Pancreas (tissue), 10 donors: ENCODE results near the gene SPAM1. TPM values are rescaled to one million over a fixed set of nuclear protein-coding genes. Genes with fewer than 3 reads are reported as not detected.
"Not testable (repeated sequence)": the region's sequence is repeated elsewhere in the genome, so short reads cannot be mapped to it uniquely, and the experiment has no call there.

Experiments
- ATAC-seq, 4 donors: fragments of 200-7000 bp; cut with Tn5 transposase; one replicate each; pipeline versions ENCODE4 v1.8.0 to v1.9.1; 2020; ENCODE audit warnings: mild to moderate bottlenecking in 4 of 4, moderate library complexity in 4 of 4
- DNase-seq, 6 donors: peaks; one replicate each; pipeline ENCODE4 v3.0.0-alpha.2; 2020
- FAIRE-seq: peaks from 2 replicates; lab custom pipeline; 2012; peaks lifted over from hg19 to GRCh38; lab: Jason Lieb, UNC
- H3K27ac ChIP-seq, 4 donors: fragments of 200-600 bp; sonication (generic); 1 replicate in 3 of 4; 2 replicates in 1 of 4; pipeline versions ENCODE4 v1.5.0 to v1.8.0; 2020
- H3K27me3 ChIP-seq, 4 donors: fragments of 200-600 bp; one replicate each; pipeline ENCODE4 v1.8.0; 2021
- H3K36me3 ChIP-seq, 3 donors: fragments of 200-600 bp; sonication (generic) in 1 of 3; one replicate each; pipeline versions ENCODE4 v1.5.0 to v1.8.0; 2020 to 2021
- H3K4me1 ChIP-seq, 3 donors: fragments of 200-600 bp; one replicate each; pipeline ENCODE4 v1.8.0; 2021
- H3K4me3 ChIP-seq, 4 donors: fragments of 200-600 bp; sonication (generic) in 2 of 4; one replicate each; pipeline versions ENCODE4 v1.5.0 to v1.8.0; 2020 to 2021
- H3K9me3 ChIP-seq, 4 donors: fragments of 200-600 bp; one replicate each; pipeline ENCODE4 v1.8.0; 2021
- WGBS, 2 donors: extraction: QIAGEN DNeasy Blood & Tissue Kit; methylation state at CpG; one replicate each; pipeline ENCODE4 v1.1.7; 2013; 5-methylcytosine and 5-hydroxymethylcytosine counted together
- intact Hi-C, 3 donors: fragments of 100-400 bp; cut with DNase I; formaldehyde crosslinking; loops; one replicate each; pipeline versions ENCODE4 v1.11.1 to v1.14.2; 2022
- polyA plus RNA-seq, 2 donors: library from polyadenylated mRNA; stranded (reverse); fragments of 200-250 nt; gene quantifications; one replicate each; pipeline ENCODE4 v1.2.3, GENCODE V29; 2013
- total RNA-seq, 6 donors: library from RNA; stranded (reverse); fragmentation: NEBNext Ultra II Directional in 4 of 6; extraction: Animal tissue kit (Norgen Biotek cat#: 25700) in 4 of 6; gene quantifications; one replicate each; pipeline versions ENCODE4 v1.2.1 to v1.2.4, GENCODE V29; 2021 to 2023
- TF ChIP-seq, protein P1 (sequence below), 4 donors: fragments of 200-600 bp; sonication (generic) in 3 of 4; IDR thresholded peaks; one replicate each; pipeline versions ENCODE4 v1.5.0 to v1.8.0; 2021; ENCODE audit warnings: antibody characterized with exemption in 4 of 4
- donor health status: healthy with polysubstance abuse.
- donor health status: DM: no; HTN: no; CAD: no; lungs with moderate emphysema.
- donor health status: DM: no; HTN: no; CAD: no.
- donor health status: control.
- donor health status: control.
- donor health status: Bipolar disorder and iron deficiency.
- donor health status: DM: yes; HTN: yes; CAD: no.
- donor health status: DM: no; HTN: no; CAD: no.
- donor health status: DM: no; HTN: no; CAD: no.
- donor health status: DM: yes; HTN: yes; CAD: no.

SPAM1 gene
- total and polyA plus RNA-seq, 8 donors: 0.12 TPM; not detected in 7

DNA sequence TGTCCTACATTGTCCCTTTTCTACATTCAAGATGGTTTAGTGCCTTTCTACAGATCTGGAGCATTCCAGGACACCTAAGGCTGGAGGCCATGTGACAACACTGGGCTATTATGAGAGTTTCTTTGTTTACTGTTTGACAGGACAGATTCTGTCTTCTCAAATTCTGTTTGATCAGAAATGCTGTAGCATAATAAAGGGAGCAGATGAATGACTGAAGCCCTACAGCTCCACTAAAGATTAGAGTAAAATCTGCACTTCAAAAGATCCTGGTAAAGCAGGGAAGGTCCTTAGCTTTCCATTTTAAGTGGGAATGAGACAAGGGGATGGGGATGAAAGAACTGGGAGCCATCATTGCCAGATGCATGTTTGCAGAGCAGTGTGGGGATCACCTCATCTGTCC is 69.4 kb downstream of the SPAM1 start:
- no peak for ATAC-seq
- intact Hi-C loops: no loop called here
- Histone ChIP-seq H3K9me3 (no peaks in the 10 kb centered on the region), H3K4me3 (no peak overlapping the region), H3K36me3 (no peaks in the 10 kb centered on the region), H3K27me3 (no peaks in the 10 kb centered on the region), H3K27ac (no peak overlapping the region), H3K4me1 (no peaks in the 10 kb centered on the region)
- no peak for FAIRE-seq
- no peak for DNase-seq
- TF ChIP-seq, protein P1, sequence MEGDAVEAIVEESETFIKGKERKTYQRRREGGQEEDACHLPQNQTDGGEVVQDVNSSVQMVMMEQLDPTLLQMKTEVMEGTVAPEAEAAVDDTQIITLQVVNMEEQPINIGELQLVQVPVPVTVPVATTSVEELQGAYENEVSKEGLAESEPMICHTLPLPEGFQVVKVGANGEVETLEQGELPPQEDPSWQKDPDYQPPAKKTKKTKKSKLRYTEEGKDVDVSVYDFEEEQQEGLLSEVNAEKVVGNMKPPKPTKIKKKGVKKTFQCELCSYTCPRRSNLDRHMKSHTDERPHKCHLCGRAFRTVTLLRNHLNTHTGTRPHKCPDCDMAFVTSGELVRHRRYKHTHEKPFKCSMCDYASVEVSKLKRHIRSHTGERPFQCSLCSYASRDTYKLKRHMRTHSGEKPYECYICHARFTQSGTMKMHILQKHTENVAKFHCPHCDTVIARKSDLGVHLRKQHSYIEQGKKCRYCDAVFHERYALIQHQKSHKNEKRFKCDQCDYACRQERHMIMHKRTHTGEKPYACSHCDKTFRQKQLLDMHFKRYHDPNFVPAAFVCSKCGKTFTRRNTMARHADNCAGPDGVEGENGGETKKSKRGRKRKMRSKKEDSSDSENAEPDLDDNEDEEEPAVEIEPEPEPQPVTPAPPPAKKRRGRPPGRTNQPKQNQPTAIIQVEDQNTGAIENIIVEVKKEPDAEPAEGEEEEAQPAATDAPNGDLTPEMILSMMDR (IDR thresholded peaks at IDR 0.05): no peak

DNA sequence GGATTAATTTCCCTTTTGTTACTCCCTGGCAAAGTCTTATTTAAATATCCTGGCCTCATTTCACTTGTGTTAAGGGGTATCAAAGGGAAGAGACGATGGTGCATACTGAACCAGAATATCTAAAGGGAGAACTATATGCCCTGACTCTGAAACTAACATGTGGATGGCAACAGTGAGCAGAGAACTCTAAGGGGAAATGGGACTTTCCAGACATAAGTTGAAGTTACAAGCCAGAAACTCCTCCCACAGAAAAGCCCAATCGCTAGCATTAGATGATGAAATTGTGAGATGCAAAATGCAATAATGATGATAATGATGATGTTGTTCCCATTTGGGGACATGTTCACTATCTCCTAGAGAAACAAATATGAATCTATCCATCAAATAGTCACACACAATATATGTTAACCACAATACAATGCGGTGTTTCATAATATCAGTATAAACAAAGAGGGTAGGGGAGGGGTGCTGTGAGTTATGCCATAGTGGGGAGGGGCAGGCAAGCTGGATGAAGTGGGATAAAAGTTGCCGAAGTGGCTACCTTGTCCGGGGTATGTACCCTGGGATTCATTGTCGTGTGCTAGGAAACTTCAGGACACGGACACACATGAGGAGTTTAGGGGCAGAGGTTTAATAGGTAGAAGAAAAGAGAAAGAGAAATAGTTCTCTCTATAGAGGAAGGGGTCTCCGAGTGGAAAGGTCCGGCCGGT is 70.7 kb downstream of the SPAM1 start:
- FAIRE-seq (no peak), ATAC-seq (no peak), DNase-seq (no peak)
- WGBS, 2 donors: 83 to 88% methylated on average over 10 of the region's 10 CpGs
- Histone ChIP-seq H3K9me3 (no peaks in the 10 kb centered on the region), H3K4me1 (no peaks in the 10 kb centered on the region), H3K27ac (no peak overlapping the region), H3K27me3 (no peaks in the 10 kb centered on the region), H3K36me3 (no peaks in the 10 kb centered on the region), H3K4me3 (no peak overlapping the region)
- intact Hi-C loops: no loop called here
- TF ChIP-seq, protein P1 (IDR thresholded peaks at IDR 0.05): no peak

DNA sequence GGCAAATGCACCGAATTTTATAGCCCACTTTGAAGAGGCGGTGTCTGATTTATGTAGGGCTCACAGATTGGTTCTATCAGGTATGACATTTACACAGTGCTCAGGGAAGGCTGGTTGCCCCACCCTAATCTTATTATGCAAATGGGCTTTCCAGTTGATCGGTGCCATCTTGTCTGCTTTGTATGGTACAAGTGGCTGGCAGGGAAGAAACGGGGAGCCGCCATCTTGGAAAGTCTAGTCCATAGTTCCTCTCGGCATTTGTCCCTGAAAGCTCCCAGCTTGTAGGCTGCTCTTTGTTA is 71.2 kb downstream of the SPAM1 start:
- intact Hi-C loops: no loop called here
- Histone ChIP-seq H3K9me3 (no peaks in the 10 kb centered on the region), H3K36me3 (no peaks in the 10 kb centered on the region), H3K27ac (no peak overlapping the region), H3K4me1 (no peaks in the 10 kb centered on the region), H3K27me3 (no peaks in the 10 kb centered on the region), H3K4me3 (no peak overlapping the region)
- ATAC-seq (no peak), DNase-seq (no peak), FAIRE-seq (no peak)
- 83 to 88% methylated on average over 6 of the region's 6 CpGs for WGBS, 2 donors
- TF ChIP-seq, protein P1 (IDR thresholded peaks at IDR 0.05): no peak

DNA sequence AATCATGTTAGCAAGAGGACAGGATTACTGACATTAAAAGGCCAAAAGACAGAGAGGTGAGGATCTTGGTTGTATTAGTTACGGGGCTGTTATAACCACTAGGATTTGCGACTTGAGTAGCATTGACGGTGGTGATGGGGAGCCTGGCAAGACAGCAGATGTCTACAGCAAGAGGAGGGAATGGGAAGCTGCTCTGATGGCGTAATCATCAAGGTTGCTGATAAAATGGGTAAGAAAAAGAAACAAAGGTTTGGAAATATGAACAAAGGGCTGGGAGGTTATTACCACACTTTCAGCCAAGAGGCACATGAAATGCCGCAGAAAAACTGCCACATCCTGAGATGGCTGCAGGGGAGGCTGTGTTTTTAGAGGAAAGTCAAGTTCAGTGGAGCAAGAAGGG is 73.9 kb downstream of the SPAM1 start:
- intact Hi-C loops: no loop called here
- WGBS, 2 donors: 82 to 86% methylated on average over 5 of the region's 5 CpGs

DNA sequence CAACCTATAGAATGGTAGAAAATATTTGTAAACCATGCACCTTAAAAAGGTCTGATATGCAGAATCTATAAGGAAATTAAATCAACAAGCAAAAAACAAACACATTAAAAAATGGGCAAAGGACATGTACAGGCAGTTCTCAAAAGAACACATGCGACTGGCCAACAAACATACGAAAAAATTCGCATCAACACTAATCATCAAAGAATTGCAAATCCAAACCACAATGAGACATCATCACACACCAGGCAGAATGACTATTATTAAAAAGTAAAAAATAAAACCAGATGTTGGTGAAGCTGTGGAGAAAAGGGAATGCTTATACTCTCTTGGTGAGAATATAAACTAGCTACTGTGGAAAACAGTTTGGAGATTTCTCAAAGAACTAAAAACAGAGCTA is 74.7 kb downstream of the SPAM1 start:
- no peak for ATAC-seq
- FAIRE-seq: no peak
- TF ChIP-seq, protein P1 (IDR thresholded peaks at IDR 0.05): no peak
- Histone ChIP-seq H3K9me3 (no peaks in the 10 kb centered on the region), H3K4me3 (no peak overlapping the region), H3K4me1 (no peaks in the 10 kb centered on the region), H3K36me3 (no peaks in the 10 kb centered on the region), H3K27ac (no peak overlapping the region), H3K27me3 (no peaks in the 10 kb centered on the region)
- intact Hi-C loops: no loop called here
- WGBS, 2 donors: 77 to 81% methylated on average over 3 of the region's 3 CpGs
- no peak for DNase-seq

More for the DNA sequence above, 73.9 kb downstream of the SPAM1 start:
- H3K27ac ChIP-seq: no peak overlapping the region
- no peak for FAIRE-seq
- TF ChIP-seq, protein P1 (IDR thresholded peaks at IDR 0.05): no peak
- H3K36me3 ChIP-seq: no peaks in the 10 kb centered on the region
- H3K9me3 ChIP-seq: no peaks in the 10 kb centered on the region
- no peaks in the 10 kb centered on the region for H3K4me1 ChIP-seq
- no peak overlapping the region for H3K4me3 ChIP-seq
- DNase-seq: no peak
- H3K27me3 ChIP-seq: no peaks in the 10 kb centered on the region
- ATAC-seq: no peak

DNA sequence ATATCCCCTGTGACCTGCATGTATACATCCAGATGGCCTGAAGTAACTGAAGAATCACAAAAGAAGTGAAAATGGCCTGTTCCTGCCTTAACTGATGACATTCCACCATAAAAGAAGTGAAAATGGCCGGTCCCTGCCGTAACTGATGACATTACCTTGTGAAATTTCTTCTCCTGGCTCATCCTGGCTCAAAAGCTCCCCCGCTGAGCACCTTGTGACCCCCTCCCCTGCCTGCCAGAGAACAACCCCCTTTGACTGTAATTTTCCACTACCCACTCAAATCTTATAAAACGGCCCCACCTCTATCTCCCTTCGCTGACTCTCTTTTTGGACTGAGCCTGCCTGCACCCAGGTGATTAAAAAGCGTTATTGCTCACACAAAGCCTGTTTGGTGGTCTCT is 83.3 kb downstream of the SPAM1 start:
- ATAC-seq, H3K27me3 ChIP-seq, H3K36me3 ChIP-seq, FAIRE-seq, H3K9me3 ChIP-seq, DNase-seq, H3K27ac ChIP-seq, H3K4me3 ChIP-seq, intact Hi-C loops, H3K4me1 ChIP-seq: not testable (repeated sequence)
- WGBS, 2 donors: 83 to 88% methylated on average over 6 of the region's 6 CpGs
